Adrenal gland (tissue), 5 donors: ENCODE results near the gene ABHD13.

Source experiments
- POLR2A ChIP-seq, 2 donors: fragments of 450-650 bp; IDR thresholded peaks; one replicate each; pipeline ENCODE4 v1.6.1; 2017; ENCODE audit warnings: antibody characterized with exemption in 2 of 2, mild to moderate bottlenecking in 2 of 2, moderate library complexity in 1 of 2
- TF ChIP-seq, protein P1 (sequence below), 6 experiments: fragments of 450-650 bp in 4 of 6; fragments of 200-600 bp in 2 of 6; sonication (generic) in 1 of 6; IDR thresholded peaks; 1 replicate in 5 of 6; 2 replicates in 1 of 6; pipeline versions ENCODE4 v1.5.1 to v1.8.0; 2016 to 2021; ENCODE audit warnings: antibody characterized with exemption in 6 of 6, mild to moderate bottlenecking in 2 of 6, moderate library complexity in 1 of 6
- donor health status: DM: no; HTN: no; CAD: no.

DNA sequence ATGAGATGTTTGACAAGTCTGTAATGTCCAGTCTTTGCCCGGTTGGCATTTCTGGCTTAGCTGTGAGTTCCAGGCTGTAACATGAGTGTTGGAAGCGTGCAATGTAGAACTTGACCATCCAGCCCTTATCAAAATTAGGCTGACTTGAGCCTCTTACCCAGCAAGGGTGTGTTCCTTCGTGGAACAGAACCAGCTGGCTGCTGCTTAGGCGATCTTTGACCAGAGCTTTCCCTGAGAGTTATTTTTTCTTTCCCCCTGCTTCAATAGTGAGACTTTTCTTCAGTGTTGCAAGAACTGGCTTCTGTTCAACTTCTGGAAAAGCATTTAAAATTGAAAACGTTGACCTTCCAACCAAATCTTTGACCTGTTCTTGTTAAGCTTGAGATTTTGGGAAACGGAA, 57.9 kb downstream of the ABHD13 start:
- TF ChIP-seq, protein P1, sequence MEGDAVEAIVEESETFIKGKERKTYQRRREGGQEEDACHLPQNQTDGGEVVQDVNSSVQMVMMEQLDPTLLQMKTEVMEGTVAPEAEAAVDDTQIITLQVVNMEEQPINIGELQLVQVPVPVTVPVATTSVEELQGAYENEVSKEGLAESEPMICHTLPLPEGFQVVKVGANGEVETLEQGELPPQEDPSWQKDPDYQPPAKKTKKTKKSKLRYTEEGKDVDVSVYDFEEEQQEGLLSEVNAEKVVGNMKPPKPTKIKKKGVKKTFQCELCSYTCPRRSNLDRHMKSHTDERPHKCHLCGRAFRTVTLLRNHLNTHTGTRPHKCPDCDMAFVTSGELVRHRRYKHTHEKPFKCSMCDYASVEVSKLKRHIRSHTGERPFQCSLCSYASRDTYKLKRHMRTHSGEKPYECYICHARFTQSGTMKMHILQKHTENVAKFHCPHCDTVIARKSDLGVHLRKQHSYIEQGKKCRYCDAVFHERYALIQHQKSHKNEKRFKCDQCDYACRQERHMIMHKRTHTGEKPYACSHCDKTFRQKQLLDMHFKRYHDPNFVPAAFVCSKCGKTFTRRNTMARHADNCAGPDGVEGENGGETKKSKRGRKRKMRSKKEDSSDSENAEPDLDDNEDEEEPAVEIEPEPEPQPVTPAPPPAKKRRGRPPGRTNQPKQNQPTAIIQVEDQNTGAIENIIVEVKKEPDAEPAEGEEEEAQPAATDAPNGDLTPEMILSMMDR (IDR thresholded peaks at IDR 0.05): no peak
- no peak for TF ChIP-seq POLR2A (IDR thresholded peaks at IDR 0.05)
